ENCODE measurements around the gene OCLN.
"Not testable (repeated sequence)": the region's sequence is repeated elsewhere in the genome, so short reads cannot be mapped to it uniquely, and the experiment has no call there.

Gene OCLN

GRCh38 chr5:69492391-69492922 is at the start of gene OCLN:
Gene OCLN, plus strand, starts transcription at chr5:69492790. Its CDS starts 11,455 bp downstream, at chr5:69504245.
- DNase-seq = peak; percentile 69

- DNase-seq = no peak
These were observed 48.3 kb upstream of the OCLN start for GRCh38 chr5:69444127-69444754.

DNA sequence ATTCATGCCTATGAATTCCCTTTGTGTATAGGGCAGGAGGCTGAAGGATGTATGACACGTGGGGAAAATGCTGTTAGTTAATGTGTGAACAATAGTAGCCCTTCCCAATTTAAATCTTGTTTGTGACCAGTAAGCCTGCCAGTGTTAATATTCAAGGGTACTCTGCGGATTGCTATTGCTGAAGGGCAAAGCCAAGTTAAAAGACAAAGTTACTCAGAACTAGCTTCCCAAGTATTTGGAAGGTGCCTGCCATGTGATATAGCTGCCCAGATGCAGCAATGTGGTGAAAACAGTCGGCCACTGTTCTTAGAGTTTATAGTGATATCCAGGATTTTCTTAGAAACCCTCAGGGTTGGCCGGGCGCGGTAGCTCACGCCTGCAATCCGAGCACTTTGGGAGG is 43.1 kb upstream of the OCLN start:
- DNase-seq = no peak

- peak; percentile 79 for DNase-seq
These were observed 42.5 kb upstream of the OCLN start for GRCh38 chr5:69450116-69450515.

DNA sequence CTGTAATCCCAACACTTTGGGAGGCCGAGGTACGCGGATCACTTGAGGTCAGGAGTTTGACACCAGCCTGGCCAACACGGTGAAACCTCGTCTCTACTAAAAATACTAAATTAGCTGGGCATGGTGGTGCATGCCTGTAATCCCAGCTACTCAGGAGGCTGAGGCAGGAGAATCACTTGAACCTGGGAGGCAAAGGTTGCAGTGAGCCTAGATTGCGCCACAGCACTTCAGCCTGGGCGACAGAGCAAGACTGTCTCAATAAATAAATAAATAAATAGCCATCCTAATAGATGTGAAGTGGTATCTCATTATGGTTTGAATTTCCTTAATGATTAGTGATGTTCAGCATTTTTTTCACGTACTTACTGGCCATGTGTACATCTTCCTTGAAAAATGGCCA is 42.1 kb upstream of the OCLN start:
- not testable (repeated sequence) for DNase-seq

DNA sequence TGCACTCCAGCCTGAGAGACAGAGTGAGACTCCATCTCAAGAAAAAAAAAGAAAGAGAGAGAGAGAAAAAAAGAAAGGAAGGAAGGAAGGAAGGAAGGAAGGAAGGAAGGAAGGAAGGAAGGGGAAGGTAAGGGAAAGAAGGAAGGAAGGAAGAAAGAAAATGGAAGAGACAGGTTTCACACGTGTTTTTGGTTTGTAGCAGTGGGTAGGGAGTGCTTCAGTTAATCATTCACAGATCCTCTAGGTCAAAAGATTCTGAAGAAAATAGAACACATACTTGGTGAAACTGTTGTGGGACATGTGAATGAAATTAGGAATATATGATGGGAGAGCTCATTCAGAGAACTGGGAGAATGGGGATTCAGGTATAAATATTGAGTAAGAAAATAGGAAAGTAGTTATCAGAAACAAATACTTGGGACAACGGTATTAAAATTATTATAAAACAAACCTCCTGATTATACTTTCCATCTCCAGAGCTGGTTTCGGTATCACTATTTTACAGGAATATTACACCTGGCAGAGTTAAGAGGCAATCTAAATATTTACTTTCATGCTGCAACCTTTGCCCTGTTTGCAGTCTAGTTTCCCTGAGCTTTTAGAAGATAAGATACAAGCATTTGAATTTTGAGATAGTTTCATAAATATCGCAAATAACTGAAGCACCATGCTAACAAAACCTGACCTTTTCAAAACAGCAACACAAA is 40.5 kb upstream of the OCLN start:
- no peak for DNase-seq

- not testable (repeated sequence) for DNase-seq
These were observed 39.1 kb upstream of the OCLN start for GRCh38 chr5:69453487-69453886.

DNA sequence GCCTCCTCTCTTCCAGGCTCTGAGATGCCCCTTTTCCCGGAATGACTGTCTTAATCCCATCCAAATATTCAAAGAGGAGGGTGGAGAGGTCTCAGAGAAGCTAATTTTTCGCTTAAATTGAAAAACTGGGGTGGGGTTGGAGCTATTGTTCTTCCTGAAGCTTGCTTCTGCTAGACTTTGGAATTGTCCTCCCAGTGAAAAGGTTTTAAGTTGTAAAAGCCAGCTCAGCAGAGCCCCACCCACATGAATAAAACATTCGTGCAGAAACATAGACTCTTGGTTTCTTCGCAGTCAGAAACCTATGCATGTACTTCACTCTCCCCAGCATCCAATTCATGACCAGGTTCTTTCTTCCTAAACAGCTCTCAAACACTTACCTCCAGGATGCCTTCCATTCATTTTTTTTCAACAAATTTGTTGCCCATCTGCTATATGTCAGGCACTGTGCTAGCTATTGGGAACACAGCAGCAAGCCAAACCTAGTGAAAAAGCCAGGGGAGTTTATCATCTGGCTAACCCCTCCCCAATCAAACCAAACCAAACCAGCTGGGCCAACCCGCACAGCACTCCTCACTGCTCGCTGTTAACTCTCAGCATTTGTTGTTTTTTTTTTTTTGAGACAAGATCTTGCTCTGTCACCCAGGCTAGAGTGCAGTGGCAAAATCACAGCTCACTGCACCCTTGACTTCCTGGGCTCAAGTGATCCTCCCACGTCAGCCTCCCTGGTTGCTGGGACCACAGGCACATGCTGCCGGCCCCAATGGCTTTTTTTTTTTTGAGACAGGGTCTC is 37.9 kb upstream of the OCLN start:
- no peak for DNase-seq

- not testable (repeated sequence) for DNase-seq
These were observed 37.1 kb upstream of the OCLN start for GRCh38 chr5:69455428-69455988.

GRCh38 chr5:69462170-69462569 is 30.4 kb upstream of the OCLN start:
- no peak for DNase-seq

DNA sequence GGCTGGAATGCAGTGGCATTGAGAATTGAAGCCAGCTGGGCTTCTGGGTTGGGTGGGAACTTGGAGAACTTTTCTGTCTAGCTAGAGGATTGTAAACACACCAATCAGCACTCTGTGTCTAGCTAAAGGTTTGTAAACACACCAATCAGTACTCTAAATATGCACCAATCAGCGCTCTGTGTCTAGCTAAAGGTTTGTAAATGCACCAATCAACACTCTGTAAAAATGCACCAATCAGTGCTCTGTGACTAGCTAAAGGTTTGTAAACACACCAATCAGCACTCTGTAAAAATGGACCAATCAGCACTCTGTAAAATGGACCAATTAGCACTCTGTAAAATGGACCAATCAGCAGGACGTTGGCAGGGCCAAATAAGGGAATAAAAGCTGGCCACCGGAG is 26.2 kb upstream of the OCLN start:
- not testable (repeated sequence) for DNase-seq

GRCh38 chr5:69467442-69468225 is 25.0 kb upstream of the OCLN start:
- DNase-seq = no peak

- no peak for DNase-seq
These were observed 24.0 kb upstream of the OCLN start for GRCh38 chr5:69468631-69469030.

DNA sequence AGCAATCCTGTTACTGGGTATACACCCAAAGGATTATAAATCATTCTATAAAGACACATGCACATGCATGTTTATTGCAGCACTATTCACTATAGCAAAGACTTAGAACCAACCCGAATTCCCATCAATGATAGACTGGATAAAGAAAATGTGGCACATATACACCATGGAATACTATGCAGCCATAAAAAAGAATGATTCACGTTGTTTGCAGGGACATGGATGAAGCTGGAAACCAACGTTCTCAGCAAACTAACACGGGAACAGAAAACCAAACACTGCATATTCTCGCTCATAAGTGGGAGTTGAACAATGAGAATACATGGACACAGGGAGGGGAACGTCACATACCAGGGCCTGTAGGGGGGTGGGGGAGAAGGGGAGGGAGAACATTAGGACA is 21.1 kb upstream of the OCLN start:
- DNase-seq = not testable (repeated sequence)

DNA sequence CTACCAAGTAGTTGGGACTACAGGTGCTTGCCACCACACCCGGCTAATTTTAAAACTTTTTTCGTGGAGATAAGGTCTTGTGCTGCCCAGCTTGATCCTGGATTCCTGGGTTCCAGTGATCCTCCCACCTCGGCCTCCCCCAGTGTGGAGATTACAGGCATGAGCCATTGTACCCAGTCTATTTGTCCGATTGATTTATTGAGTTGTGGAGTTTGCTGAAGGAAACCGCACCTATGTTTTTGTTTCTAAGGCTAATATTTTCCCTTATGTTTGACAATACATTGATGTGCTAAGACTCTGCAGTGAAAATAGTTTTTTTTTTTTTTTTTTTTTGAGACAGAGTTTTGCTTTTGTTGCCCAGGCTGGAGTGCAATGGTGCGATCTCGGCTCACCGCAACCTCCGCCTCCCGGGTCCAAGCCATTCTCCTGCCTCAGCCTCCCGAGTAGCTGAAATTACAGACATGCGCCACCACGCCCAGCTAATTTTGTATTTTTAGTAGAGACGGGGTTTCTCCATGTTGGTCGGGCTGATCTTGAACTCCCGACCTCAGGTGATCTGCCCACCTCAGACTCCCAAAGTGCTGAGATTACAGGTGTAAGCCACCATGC is 20.0 kb upstream of the OCLN start:
- DNase-seq = not testable (repeated sequence)

DNA sequence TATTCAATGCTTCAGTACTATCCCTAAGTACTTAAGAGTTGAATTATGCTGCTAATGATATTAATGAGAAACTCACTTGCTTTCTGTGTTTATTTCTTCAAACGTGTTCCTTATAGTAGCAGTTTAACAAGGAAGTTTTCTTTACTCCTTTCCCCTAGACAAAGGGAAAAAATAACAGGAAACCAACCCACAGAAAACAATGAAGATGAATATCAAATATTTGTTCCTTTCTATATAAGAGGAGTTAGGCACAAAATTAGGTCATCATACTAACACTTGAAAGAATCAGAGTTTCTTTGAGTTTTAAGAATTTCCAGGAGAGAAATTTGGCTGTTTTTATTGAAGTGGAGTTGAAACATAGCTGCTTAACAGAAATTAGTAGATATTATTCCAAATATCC is 15.4 kb upstream of the OCLN start:
- DNase-seq = no peak

GRCh38 chr5:69478296-69478695 is 14.3 kb upstream of the OCLN start:
- not testable (repeated sequence) for DNase-seq

DNA sequence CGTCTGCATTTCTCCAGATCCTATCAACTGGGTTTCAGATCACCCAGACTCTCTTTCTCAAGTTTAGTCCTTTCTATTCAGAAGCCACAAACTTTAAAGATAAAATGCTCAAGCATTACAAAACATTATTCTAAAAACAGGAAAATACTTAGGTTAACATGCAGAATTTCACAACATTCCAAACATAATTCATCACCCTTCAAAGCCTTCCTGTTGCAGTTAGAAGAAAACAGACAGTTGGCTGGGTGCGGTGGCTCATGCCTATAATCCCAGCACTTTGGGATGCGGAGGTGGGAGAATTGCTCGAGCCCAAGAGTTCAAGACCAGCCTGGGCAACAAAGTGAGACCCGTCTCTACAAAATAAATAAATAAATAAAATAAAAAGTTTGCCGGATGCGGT is 7.7 kb upstream of the OCLN start:
- peak; percentile 82 for DNase-seq

- no peak for DNase-seq
These were observed 7.1 kb upstream of the OCLN start for GRCh38 chr5:69485471-69485870.

DNA sequence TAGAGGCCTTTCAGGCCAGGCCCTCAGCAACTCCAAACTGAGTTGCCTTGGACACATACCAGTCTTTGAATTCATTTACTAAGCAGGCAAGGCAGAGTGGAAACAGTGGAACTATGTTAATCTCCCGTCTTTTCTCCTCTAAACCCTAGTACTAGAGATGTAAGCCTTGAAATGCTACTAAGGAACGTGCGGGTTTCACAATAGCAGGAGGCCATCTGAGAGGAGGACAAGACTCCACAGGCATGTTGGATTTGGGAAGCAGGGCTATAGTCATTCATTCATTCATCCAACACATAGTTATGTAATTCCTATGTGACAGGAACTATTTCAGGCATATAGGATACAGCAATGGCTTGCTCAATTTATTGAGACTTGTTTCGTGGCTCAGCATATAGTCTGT is 3.3 kb upstream of the OCLN start:
- DNase-seq = no peak

GRCh38 chr5:69491027-69491426 is 1.6 kb upstream of the OCLN start:
- no peak for DNase-seq

DNA sequence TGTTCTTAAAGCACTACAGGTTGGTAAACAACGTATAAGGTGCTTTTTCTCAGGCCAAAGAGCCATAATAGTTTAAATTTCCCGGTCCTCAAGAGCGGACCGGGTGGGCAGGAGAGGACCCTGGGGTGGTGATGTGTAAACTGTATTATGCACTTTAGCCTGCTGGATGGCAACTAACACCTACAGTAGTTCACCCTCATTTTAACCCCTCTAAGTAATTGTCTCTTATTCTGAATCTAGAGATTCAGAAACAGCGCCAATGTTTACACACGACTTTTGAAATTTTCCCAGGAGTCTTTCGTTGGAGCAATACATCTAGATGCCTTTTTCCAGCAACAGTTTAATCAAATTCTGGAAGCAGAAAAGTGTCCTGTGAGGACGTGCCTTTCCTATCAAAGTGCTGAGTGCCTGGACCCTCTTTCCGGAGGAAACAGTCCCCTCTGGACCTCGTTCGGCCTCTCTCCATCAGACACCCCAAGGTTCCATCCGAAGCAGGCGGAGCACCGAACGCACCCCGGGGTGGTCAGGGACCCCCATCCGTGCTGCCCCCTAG is 676 bp upstream of the OCLN start:
- no peak for DNase-seq

All from NCI-H226 (cell line).